WTC11 (cell line): ENCODE measurements around the gene BRSK2. TPM values are rescaled to one million over a fixed set of nuclear protein-coding genes. Genes with fewer than 3 reads are reported as not detected.

Source experiments
- ATAC-seq: fragments of 200-7000 bp; cut with Tn5 transposase; 2 replicates; pipeline ENCODE4 v1.10.0; 2021; ENCODE audit warnings: mild to moderate bottlenecking, moderate library complexity
- CTCF ChIA-PET: fragments of 300-600 bp; sonication (Branson Sonifier 250); formaldehyde crosslinking; loops from one replicate; lab custom pipeline; 2021; ENCODE audit warnings: antibody characterized with exemption; lab: Charles Lee
- POLR2A ChIA-PET: fragments of 350-600 bp; sonication (Branson Sonifier 250); formaldehyde crosslinking; loops from one replicate; lab custom pipeline; 2021; ENCODE audit warnings: antibody characterized with exemption; lab: Charles Lee
- DNase-seq: peaks from one replicate; pipeline ENCODE4 v3.0.0; 2021; ENCODE audit warnings: low spot score
- H3K27ac Mint-ChIP-seq: 2 replicates; pipeline ENCODE4 v1.8.0; 2021; ENCODE audit warnings: mixed read lengths
- H3K27me3 Mint-ChIP-seq: 2 replicates; pipeline ENCODE4 v1.8.0; 2021; ENCODE audit warnings: low read depth, mild to moderate bottlenecking, moderate library complexity, mixed read lengths
- H3K36me3 Mint-ChIP-seq: 2 replicates; pipeline ENCODE4 v1.8.0; 2021; ENCODE audit warnings: mixed read lengths
- H3K4me1 Mint-ChIP-seq: 2 replicates; pipeline ENCODE4 v1.8.0; 2022; ENCODE audit warnings: mixed read lengths
- H3K4me3 Mint-ChIP-seq: 2 replicates; pipeline ENCODE4 v1.8.0; 2021; ENCODE audit warnings: mild to moderate bottlenecking, moderate library complexity, mixed read lengths
- H3K9me3 Mint-ChIP-seq: 2 replicates; pipeline ENCODE4 v1.8.0; 2021; ENCODE audit warnings: mixed read lengths
- JUN ChIP-seq: sonication (generic); formaldehyde crosslinking; IDR thresholded peaks from 2 replicates; pipeline ENCODE4 v1.8.0; 2023; ENCODE audit warnings: mild to moderate bottlenecking, missing genetic modification reagents
- NR3C1 ChIP-seq: sonication (generic); formaldehyde crosslinking; conservative IDR thresholded peaks from 2 replicates; pipeline ENCODE4 v1.8.1; 2023; ENCODE audit warnings: low read depth, mild to moderate bottlenecking, missing genetic modification reagents
- TEAD4 ChIP-seq: sonication (generic); formaldehyde crosslinking; IDR thresholded peaks from 2 replicates; pipeline ENCODE4 v1.8.0; 2022; ENCODE audit warnings: mild to moderate bottlenecking, missing genetic modification reagents
- ZNF416 ChIP-seq: fragments of 250-450 bp; sonication (Bioruptor Pico); IDR thresholded peaks from 2 replicates; pipeline ENCODE4 v1.9.0; 2021; ENCODE audit warnings: mild to moderate bottlenecking, inconsistent platforms
- total RNA-seq: library from RNA; stranded (reverse); gene quantifications from 3 replicates; pipeline ENCODE4 v1.2.3, GENCODE V29; 2021
- TF ChIP-seq, protein P1 (sequence below): sonication (generic); formaldehyde crosslinking; IDR thresholded peaks from 2 replicates; pipeline ENCODE4 v1.8.1; 2023; ENCODE audit warnings: mild to moderate bottlenecking, moderate library complexity, missing genetic modification reagents
- TF ChIP-seq, protein P2 (sequence below): sonication (generic); formaldehyde crosslinking; IDR thresholded peaks from 2 replicates; pipeline ENCODE4 v1.8.0; 2022; ENCODE audit warnings: mild to moderate bottlenecking, missing genetic modification reagents
- TF ChIP-seq, protein P3 (sequence below): sonication (generic); formaldehyde crosslinking; IDR thresholded peaks from 2 replicates; pipeline ENCODE4 v1.8.1; 2023; ENCODE audit warnings: mild to moderate bottlenecking, missing genetic modification reagents, moderate library complexity
- TF ChIP-seq, protein P4 (sequence below): sonication (generic); formaldehyde crosslinking; IDR thresholded peaks from 2 replicates; pipeline ENCODE4 v1.8.0; 2022; ENCODE audit warnings: missing genetic modification reagents
- TF ChIP-seq, protein P5 (sequence below): sonication (generic); formaldehyde crosslinking; IDR thresholded peaks from 2 replicates; pipeline ENCODE4 v1.8.0; 2023; ENCODE audit warnings: mild to moderate bottlenecking, missing genetic modification reagents
- TF ChIP-seq, protein P6 (sequence below): sonication (generic); formaldehyde crosslinking; IDR thresholded peaks from 2 replicates; pipeline ENCODE4 v1.8.1; 2022; ENCODE audit warnings: missing genetic modification reagents, borderline replicate concordance
- TF ChIP-seq, protein P7 (sequence below): sonication (generic); formaldehyde crosslinking; IDR thresholded peaks from 2 replicates; pipeline ENCODE4 v1.8.1; 2023; ENCODE audit warnings: mild to moderate bottlenecking, missing genetic modification reagents, borderline replicate concordance

Gene BRSK2
- total RNA-seq, 1 experiment from 2014 or later, result 34.5 TPM

DNA sequence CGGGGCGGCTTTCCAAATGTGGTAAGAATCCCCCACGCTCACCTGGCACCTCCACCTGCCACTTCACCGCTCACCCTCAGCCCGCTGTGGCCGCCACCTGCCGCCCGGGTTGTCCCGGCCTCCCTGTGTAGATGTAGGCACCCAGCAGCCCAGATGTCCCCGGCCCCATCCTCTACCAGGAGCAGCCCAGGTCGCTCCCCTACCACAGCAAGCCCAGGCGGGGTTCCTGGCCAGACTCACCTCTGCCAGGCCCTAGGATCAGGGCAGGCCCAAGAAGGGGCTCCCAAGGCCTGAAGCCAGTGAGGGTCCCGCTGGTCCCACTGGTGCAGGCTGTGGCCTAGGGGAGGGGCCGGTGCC lies 69.5 kb downstream of the BRSK2 start (continued):
- TF ChIP-seq, protein P1, sequence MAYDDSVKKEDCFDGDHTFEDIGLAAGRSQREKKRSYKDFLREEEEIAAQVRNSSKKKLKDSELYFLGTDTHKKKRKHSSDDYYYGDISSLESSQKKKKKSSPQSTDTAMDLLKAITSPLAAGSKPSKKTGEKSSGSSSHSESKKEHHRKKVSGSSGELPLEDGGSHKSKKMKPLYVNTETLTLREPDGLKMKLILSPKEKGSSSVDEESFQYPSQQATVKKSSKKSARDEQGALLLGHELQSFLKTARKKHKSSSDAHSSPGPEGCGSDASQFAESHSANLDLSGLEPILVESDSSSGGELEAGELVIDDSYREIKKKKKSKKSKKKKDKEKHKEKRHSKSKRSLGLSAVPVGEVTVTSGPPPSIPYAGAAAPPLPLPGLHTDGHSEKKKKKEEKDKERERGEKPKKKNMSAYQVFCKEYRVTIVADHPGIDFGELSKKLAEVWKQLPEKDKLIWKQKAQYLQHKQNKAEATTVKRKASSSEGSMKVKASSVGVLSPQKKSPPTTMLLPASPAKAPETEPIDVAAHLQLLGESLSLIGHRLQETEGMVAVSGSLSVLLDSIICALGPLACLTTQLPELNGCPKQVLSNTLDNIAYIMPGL (CRISPR knock-in tag), result no peak
- TF ChIP-seq, protein P2, sequence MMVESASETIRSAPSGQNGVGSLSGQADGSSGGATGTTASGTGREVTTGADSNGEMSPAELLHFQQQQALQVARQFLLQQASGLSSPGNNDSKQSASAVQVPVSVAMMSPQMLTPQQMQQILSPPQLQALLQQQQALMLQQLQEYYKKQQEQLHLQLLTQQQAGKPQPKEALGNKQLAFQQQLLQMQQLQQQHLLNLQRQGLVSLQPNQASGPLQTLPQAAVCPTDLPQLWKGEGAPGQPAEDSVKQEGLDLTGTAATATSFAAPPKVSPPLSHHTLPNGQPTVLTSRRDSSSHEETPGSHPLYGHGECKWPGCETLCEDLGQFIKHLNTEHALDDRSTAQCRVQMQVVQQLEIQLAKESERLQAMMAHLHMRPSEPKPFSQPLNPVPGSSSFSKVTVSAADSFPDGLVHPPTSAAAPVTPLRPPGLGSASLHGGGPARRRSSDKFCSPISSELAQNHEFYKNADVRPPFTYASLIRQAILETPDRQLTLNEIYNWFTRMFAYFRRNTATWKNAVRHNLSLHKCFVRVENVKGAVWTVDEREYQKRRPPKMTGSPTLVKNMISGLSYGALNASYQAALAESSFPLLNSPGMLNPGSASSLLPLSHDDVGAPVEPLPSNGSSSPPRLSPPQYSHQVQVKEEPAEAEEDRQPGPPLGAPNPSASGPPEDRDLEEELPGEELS (CRISPR knock-in tag), result no peak

DNA sequence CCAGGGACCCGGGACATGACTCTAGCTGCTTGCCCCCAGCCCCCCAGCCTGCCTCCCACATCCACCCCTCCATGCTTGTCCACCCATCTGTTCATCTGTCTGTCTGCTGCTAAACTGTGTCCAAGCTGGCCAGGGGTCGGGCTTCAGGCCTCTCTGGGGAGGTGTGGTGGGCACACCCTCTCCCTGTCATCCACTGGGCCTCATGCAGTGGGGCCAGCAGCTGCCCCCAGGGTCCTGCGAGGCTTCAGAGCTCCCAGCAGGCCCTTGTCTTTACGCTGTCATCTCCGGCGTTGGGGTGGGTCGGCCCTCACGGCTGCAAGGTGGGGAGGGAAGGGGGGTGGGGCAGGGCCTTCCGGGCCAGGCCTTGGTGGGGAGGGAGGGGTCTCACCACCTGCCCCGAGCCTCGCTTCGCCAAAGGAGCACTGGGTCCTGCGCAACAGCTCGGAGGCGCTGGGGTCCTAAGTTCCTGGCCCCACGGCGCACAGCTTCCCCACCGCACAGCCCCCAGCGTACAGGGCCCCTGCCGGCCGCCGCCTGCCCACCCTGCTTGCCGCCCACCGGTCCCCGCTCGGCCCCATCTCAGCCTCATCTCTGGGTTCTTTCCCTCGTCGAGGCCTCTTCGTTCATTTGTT lies 70.1 kb downstream of the BRSK2 start:
- H3K4me1 Mint-ChIP-seq, result no peaks in the 10 kb centered on the region
- POLR2A ChIA-PET, result no interaction called here
- H3K9me3 Mint-ChIP-seq, result no peaks in the 10 kb centered on the region
- DNase-seq, result no peak
- TF ChIP-seq, protein P1 (CRISPR knock-in tag), result no peak
- no peak for TF ChIP-seq ZNF416 (CRISPR knock-in tag)
- H3K4me3 Mint-ChIP-seq, result no peak overlapping the region
- no peaks in the 10 kb centered on the region for H3K36me3 Mint-ChIP-seq
- CTCF ChIA-PET, result interaction anchor here (0.7 to 0.9 kb wide), 2 partner anchors 37 to 46 kb away, joined by 4 to 6 read pairs; no protein-coding TSS in a partner anchor
- H3K27me3 Mint-ChIP-seq, result no peaks in the 10 kb centered on the region
- H3K27ac Mint-ChIP-seq, result no peak overlapping the region
- ATAC-seq, result no peak

DNA sequence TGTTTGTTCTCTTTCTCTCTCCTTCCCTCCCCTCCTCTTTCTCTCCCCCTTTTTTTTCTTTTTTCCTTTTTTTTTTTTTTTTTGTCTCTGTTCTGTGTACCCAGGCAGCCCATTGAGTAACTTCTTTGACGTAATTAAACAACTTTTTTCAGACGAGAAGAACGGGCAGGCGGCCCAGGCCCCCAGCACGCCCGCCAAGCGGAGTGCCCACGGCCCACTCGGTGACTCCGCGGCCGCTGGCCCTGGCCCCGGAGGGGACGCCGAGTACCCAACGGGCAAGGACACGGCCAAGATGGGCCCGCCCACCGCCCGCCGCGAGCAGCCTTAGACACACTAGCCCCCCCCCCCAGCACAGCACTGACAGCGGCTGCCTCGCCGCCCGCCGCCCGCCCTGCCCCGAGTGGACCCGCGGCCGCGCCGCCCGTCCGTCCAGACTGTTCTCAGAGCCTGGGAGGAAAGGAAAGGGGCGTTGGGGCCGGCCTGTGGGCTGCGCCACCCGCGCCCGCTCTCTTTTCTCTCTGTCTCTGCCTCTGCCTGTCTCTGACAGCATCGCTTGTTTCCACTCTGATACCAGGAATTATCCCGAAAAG lies 70.8 kb downstream of the BRSK2 start:
- ATAC-seq, result no peak
- no peak overlapping the region for H3K27ac Mint-ChIP-seq
- no peaks in the 10 kb centered on the region for H3K4me1 Mint-ChIP-seq
- H3K9me3 Mint-ChIP-seq, result no peaks in the 10 kb centered on the region
- no peaks in the 10 kb centered on the region for H3K27me3 Mint-ChIP-seq
- H3K4me3 Mint-ChIP-seq, result no peak overlapping the region
- DNase-seq, result no peak
- CTCF ChIA-PET, result no interaction called here
- no peaks in the 10 kb centered on the region for H3K36me3 Mint-ChIP-seq
- POLR2A ChIA-PET, result no interaction called here
- TF ChIP-seq TEAD4 (CRISPR knock-in tag) (no peak), NR3C1 (CRISPR knock-in tag) (no peak), JUN (CRISPR knock-in tag) (no peak)
- TF ChIP-seq, protein P3, sequence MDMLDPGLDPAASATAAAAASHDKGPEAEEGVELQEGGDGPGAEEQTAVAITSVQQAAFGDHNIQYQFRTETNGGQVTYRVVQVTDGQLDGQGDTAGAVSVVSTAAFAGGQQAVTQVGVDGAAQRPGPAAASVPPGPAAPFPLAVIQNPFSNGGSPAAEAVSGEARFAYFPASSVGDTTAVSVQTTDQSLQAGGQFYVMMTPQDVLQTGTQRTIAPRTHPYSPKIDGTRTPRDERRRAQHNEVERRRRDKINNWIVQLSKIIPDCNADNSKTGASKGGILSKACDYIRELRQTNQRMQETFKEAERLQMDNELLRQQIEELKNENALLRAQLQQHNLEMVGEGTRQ (CRISPR knock-in tag), result no peak
- TF ChIP-seq, protein P4, sequence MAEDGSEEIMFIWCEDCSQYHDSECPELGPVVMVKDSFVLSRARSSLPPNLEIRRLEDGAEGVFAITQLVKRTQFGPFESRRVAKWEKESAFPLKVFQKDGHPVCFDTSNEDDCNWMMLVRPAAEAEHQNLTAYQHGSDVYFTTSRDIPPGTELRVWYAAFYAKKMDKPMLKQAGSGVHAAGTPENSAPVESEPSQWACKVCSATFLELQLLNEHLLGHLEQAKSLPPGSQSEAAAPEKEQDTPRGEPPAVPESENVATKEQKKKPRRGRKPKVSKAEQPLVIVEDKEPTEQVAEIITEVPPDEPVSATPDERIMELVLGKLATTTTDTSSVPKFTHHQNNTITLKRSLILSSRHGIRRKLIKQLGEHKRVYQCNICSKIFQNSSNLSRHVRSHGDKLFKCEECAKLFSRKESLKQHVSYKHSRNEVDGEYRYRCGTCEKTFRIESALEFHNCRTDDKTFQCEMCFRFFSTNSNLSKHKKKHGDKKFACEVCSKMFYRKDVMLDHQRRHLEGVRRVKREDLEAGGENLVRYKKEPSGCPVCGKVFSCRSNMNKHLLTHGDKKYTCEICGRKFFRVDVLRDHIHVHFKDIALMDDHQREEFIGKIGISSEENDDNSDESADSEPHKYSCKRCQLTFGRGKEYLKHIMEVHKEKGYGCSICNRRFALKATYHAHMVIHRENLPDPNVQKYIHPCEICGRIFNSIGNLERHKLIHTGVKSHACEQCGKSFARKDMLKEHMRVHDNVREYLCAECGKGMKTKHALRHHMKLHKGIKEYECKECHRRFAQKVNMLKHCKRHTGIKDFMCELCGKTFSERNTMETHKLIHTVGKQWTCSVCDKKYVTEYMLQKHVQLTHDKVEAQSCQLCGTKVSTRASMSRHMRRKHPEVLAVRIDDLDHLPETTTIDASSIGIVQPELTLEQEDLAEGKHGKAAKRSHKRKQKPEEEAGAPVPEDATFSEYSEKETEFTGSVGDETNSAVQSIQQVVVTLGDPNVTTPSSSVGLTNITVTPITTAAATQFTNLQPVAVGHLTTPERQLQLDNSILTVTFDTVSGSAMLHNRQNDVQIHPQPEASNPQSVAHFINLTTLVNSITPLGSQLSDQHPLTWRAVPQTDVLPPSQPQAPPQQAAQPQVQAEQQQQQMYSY (CRISPR knock-in tag), result no peak
- TF ChIP-seq, protein P5, sequence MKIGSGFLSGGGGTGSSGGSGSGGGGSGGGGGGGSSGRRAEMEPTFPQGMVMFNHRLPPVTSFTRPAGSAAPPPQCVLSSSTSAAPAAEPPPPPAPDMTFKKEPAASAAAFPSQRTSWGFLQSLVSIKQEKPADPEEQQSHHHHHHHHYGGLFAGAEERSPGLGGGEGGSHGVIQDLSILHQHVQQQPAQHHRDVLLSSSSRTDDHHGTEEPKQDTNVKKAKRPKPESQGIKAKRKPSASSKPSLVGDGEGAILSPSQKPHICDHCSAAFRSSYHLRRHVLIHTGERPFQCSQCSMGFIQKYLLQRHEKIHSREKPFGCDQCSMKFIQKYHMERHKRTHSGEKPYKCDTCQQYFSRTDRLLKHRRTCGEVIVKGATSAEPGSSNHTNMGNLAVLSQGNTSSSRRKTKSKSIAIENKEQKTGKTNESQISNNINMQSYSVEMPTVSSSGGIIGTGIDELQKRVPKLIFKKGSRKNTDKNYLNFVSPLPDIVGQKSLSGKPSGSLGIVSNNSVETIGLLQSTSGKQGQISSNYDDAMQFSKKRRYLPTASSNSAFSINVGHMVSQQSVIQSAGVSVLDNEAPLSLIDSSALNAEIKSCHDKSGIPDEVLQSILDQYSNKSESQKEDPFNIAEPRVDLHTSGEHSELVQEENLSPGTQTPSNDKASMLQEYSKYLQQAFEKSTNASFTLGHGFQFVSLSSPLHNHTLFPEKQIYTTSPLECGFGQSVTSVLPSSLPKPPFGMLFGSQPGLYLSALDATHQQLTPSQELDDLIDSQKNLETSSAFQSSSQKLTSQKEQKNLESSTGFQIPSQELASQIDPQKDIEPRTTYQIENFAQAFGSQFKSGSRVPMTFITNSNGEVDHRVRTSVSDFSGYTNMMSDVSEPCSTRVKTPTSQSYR (CRISPR knock-in tag), result no peak
- TF ChIP-seq, protein P6, sequence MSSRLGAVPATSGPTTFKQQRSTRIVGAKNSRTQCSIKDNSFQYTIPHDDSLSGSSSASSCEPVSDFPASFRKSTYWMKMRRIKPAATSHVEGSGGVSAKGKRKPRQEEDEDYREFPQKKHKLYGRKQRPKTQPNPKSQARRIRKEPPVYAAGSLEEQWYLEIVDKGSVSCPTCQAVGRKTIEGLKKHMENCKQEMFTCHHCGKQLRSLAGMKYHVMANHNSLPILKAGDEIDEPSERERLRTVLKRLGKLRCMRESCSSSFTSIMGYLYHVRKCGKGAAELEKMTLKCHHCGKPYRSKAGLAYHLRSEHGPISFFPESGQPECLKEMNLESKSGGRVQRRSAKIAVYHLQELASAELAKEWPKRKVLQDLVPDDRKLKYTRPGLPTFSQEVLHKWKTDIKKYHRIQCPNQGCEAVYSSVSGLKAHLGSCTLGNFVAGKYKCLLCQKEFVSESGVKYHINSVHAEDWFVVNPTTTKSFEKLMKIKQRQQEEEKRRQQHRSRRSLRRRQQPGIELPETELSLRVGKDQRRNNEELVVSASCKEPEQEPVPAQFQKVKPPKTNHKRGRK (CRISPR knock-in tag), result no peak
- TF ChIP-seq, protein P7, sequence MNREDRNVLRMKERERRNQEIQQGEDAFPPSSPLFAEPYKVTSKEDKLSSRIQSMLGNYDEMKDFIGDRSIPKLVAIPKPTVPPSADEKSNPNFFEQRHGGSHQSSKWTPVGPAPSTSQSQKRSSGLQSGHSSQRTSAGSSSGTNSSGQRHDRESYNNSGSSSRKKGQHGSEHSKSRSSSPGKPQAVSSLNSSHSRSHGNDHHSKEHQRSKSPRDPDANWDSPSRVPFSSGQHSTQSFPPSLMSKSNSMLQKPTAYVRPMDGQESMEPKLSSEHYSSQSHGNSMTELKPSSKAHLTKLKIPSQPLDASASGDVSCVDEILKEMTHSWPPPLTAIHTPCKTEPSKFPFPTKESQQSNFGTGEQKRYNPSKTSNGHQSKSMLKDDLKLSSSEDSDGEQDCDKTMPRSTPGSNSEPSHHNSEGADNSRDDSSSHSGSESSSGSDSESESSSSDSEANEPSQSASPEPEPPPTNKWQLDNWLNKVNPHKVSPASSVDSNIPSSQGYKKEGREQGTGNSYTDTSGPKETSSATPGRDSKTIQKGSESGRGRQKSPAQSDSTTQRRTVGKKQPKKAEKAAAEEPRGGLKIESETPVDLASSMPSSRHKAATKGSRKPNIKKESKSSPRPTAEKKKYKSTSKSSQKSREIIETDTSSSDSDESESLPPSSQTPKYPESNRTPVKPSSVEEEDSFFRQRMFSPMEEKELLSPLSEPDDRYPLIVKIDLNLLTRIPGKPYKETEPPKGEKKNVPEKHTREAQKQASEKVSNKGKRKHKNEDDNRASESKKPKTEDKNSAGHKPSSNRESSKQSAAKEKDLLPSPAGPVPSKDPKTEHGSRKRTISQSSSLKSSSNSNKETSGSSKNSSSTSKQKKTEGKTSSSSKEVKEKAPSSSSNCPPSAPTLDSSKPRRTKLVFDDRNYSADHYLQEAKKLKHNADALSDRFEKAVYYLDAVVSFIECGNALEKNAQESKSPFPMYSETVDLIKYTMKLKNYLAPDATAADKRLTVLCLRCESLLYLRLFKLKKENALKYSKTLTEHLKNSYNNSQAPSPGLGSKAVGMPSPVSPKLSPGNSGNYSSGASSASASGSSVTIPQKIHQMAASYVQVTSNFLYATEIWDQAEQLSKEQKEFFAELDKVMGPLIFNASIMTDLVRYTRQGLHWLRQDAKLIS (CRISPR knock-in tag), result no peak
